BLaER1 treated with 17β-estradiol and CSF1 and Interleukin-3, amounts not matched to agents 10 nM and 100 nM (cell line): Measurements from ENCODE around the gene ITPR1.

ENCODE experiments used
- H3K27ac ChIP-seq, 11 experiments: shearing (Covaris generic); formaldehyde crosslinking; 2 replicates each; pipeline ENCODE4 v1.8.1; 2022
- H3K27me3 ChIP-seq, 11 experiments: shearing (Covaris generic); formaldehyde crosslinking; 2 replicates each; pipeline ENCODE4 v1.8.1; 2022
- H3K36me3 ChIP-seq, 11 experiments: shearing (Covaris generic); formaldehyde crosslinking; 2 replicates each; pipeline ENCODE4 v1.8.1; 2022
- H3K4me1 ChIP-seq, 10 experiments: shearing (Covaris generic); formaldehyde crosslinking; 2 replicates each; pipeline ENCODE4 v1.8.1; 2022
- H3K4me2 ChIP-seq, 11 experiments: shearing (Covaris generic); formaldehyde crosslinking; 2 replicates each; pipeline ENCODE4 v1.8.1; 2022
- H3K4me3 ChIP-seq, 10 experiments: shearing (Covaris generic); formaldehyde crosslinking; 2 replicates each; pipeline ENCODE4 v1.8.1; 2022
- H3K9ac ChIP-seq, 11 experiments: shearing (Covaris generic); formaldehyde crosslinking; 2 replicates each; pipeline ENCODE4 v1.8.1; 2022
- H3K9me3 ChIP-seq, 11 experiments: shearing (Covaris generic); formaldehyde crosslinking; replicated peaks in 1 of 11; 2 replicates each; pipeline ENCODE4 v1.8.1; 2022
- H4K20me1 ChIP-seq, 11 experiments: shearing (Covaris generic); formaldehyde crosslinking; 2 replicates each; pipeline ENCODE4 v1.8.1; 2022
- Cebpa-rat ChIP-seq, 11 experiments: shearing (Covaris generic); IDR thresholded peaks; 2 replicates each; pipeline ENCODE4 v1.8.1; 2022

The ITPR1 gene

DNA sequence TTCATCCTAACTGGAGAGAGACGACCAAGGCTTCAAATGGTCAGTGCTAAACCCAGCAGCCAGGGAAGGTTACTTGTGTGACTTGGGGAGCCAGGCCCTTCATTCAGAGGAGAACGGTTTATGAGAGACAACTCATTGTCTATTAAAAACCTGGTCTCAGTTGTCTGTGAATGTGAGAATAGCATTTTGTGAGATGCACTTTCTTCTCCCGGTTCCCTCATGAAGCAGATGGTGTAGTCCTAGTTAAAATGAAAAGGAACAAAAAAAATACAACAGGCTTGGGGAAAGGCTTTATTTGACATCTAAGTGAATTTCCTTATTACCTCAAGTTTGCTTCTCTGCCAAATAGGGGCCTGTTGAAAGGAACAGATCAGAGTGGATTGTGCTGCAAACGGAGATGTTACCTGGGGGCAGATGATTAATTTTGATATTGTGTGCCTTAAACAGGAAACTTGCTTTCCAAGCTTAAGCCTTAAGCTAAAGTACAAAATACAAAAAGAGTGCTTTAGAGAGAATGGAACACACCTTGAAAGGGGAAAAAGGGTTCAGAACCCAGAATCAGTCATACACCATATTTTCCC, 283.3 kb downstream of the ITPR1 start:
- H3K9ac ChIP-seq, result no peak overlapping the region
- no peaks in the 10 kb centered on the region for H4K20me1 ChIP-seq
- H3K36me3 ChIP-seq, result peaks cover 5 to 84% (median 34%) of the 10 kb centered on the region in 11 experiments; a peak in 13 of 22 replicates
- H3K9me3 ChIP-seq, result no peaks in the 10 kb centered on the region
- H3K4me2 ChIP-seq, result no peak overlapping the region
- H3K27ac ChIP-seq, result no peak overlapping the region
- H3K4me1 ChIP-seq, result peaks cover 0 to 12% (median 0%) of the 10 kb centered on the region in 10 experiments; a peak in 6 of 20 replicates
- no peak for TF ChIP-seq Cebpa-rat (IDR thresholded peaks at IDR 0.05)
- H3K4me3 ChIP-seq, result no peak overlapping the region
- H3K27me3 ChIP-seq, result no peaks in the 10 kb centered on the region

DNA sequence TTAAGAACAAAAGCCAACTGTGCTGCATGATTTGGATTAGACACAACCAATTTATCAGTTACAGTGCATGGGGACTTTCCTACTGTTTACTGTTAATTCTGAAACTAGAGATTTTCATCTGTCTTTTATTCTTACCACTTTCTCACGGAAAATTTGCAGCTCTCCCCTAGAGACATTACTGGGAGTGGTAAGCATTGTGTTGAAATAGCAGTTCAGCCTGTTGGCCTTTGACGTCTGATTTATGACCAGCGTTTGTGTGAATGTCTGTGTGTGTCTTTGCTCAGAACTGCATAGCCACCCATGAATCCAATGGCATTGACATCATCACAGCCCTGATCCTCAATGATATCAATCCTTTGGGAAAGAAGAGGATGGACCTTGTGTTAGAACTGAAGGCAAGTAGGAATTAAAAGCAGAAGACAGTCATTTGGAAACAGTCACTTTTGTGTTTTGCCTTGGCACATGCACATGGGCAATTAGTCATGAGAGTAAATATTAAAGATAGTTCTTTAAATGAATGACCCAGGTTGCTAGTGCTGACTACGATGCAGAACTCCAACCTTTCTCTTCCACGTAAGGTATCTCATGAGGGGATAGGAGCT, 283.9 kb downstream of the ITPR1 start:
- no peak overlapping the region for H3K9ac ChIP-seq
- H3K27ac ChIP-seq, result no peak overlapping the region
- H3K4me2 ChIP-seq, result no peak overlapping the region

DNA sequence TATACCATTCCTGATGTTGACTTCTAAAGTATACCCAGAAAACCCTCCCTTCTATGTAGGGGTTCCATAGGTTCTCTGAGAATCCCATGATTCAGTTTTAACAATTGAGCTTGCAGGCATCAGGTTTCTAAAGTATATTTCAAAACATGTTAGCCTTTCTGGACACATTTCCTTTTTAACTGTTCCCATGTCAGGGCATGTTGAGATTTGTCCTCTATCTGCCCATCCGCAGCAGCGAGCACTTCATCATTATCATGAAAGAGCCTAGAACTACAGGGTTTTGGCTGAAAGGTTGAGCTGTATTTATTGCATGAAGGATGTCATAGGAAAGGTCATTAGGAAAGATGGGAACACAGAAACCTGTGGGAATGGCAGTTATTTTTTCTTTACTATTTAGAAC, 285.0 kb downstream of the ITPR1 start:
- no peak overlapping the region for H3K4me3 ChIP-seq
- no peak overlapping the region for H3K27ac ChIP-seq
- TF ChIP-seq Cebpa-rat (IDR thresholded peaks at IDR 0.05), result no peak
- no peak overlapping the region for H3K9ac ChIP-seq
- H3K4me2 ChIP-seq, result no peak overlapping the region
- no peaks in the 10 kb centered on the region for H3K9me3 ChIP-seq
- H3K36me3 ChIP-seq, result peaks cover 5 to 95% (median 42%) of the 10 kb centered on the region in 11 experiments; a peak in 15 of 22 replicates
- no peaks in the 10 kb centered on the region for H3K27me3 ChIP-seq
- no peaks in the 10 kb centered on the region for H4K20me1 ChIP-seq
- H3K4me1 ChIP-seq, result peaks cover 0 to 1% (median 0%) of the 10 kb centered on the region in 10 experiments; a peak in 3 of 20 replicates

More for the DNA sequence above, 283.9 kb downstream of the ITPR1 start:
- H3K4me3 ChIP-seq, result no peak overlapping the region
- no peak for TF ChIP-seq Cebpa-rat (IDR thresholded peaks at IDR 0.05)
- peaks cover 5 to 89% (median 34%) of the 10 kb centered on the region in 11 experiments; a peak in 13 of 22 replicates for H3K36me3 ChIP-seq
- H3K4me1 ChIP-seq, result peaks cover 0 to 6% (median 0%) of the 10 kb centered on the region in 10 experiments; a peak in 3 of 20 replicates
- no peaks in the 10 kb centered on the region for H4K20me1 ChIP-seq
- no peaks in the 10 kb centered on the region for H3K27me3 ChIP-seq
- no peaks in the 10 kb centered on the region for H3K9me3 ChIP-seq

DNA sequence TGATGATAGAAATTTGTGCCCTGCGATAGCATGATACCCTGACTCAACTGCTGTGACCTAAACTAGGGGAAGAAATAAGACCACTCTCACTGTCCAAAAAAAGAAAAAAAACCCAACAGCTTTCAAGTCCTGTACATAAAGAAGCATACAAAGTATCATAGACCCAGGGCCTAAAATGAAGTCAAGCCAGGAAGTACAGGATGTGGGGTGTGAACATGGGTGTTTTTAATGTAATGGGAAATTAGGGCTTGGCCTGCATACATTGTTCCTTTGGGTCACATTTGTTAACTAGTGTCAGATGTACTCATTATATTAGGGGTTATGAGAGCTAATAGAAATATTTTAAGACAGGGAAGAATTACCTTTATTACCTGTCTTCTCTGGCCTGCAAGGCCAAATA, 285.6 kb downstream of the ITPR1 start:
- TF ChIP-seq Cebpa-rat (IDR thresholded peaks at IDR 0.05), result no peak

DNA sequence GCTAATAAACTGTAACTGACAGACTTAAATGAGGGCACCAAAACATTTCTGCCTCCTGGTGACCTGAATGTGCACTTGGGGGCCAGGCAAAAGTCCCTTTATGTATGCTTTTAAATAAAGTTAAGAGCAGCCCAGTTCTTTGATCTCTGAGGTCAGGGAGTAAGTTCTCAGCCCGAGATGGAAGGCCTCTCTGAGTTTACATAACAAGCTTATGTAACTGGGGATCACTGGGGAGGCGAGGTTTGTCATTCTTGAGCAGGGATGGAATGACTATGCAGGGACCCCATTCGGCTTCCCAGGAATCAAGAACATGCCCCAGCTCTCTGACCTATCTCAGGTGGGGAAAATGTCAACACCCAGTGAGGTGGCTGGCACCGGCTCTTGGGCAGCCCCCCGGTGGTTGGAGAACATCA, 287.4 kb downstream of the ITPR1 start:
- Histone ChIP-seq H3K9me3 (no peaks in the 10 kb centered on the region), H3K4me2 (no peak overlapping the region), H3K27me3 (no peaks in the 10 kb centered on the region), H4K20me1 (no peaks in the 10 kb centered on the region), H3K4me1 (no peaks in the 10 kb centered on the region), H3K9ac (no peak overlapping the region), H3K27ac (no peak overlapping the region), H3K36me3 (peaks cover 13 to 97% (median 44%) of the 10 kb centered on the region in 11 experiments; a peak in 19 of 22 replicates), H3K4me3 (no peak overlapping the region)
- no peak for TF ChIP-seq Cebpa-rat (IDR thresholded peaks at IDR 0.05)

More for the DNA sequence above, 285.6 kb downstream of the ITPR1 start:
- Histone ChIP-seq H3K4me1 (no peaks in the 10 kb centered on the region), H4K20me1 (no peaks in the 10 kb centered on the region), H3K27ac (no peak overlapping the region), H3K9me3 (no peaks in the 10 kb centered on the region), H3K27me3 (no peaks in the 10 kb centered on the region), H3K9ac (no peak overlapping the region), H3K36me3 (peaks cover 9 to 95% (median 48%) of the 10 kb centered on the region in 11 experiments; a peak in 18 of 22 replicates), H3K4me2 (no peak overlapping the region), H3K4me3 (no peak overlapping the region)

DNA sequence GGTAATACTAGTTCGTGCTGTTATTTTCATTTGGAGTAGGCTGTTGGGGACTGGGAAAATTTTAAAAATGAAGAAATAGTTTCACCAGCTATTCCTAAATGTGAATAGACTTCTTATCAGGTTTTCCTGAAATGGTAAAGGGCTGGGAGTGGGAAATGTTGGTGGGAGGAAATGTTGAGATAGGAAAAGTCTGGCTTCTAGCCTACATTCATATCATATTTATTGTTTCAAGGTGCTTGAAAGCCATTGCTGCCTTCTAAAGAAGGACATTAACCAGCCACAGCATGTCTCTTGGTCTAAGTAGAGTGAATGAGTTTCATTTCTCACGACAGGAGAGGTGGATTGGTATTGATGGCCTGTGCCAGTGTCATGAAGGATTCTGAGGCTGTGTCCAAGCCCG, 288.9 kb downstream of the ITPR1 start:
- peaks cover 19 to 97% (median 47%) of the 10 kb centered on the region in 11 experiments; a peak in 19 of 22 replicates for H3K36me3 ChIP-seq
- no peak overlapping the region for H3K9ac ChIP-seq
- no peak for TF ChIP-seq Cebpa-rat (IDR thresholded peaks at IDR 0.05)
- no peaks in the 10 kb centered on the region for H3K9me3 ChIP-seq
- no peaks in the 10 kb centered on the region for H3K27me3 ChIP-seq
- no peak overlapping the region for H3K4me3 ChIP-seq
- no peak overlapping the region for H3K4me2 ChIP-seq
- H4K20me1 ChIP-seq, result no peaks in the 10 kb centered on the region
- no peaks in the 10 kb centered on the region for H3K4me1 ChIP-seq
- H3K27ac ChIP-seq, result no peak overlapping the region

DNA sequence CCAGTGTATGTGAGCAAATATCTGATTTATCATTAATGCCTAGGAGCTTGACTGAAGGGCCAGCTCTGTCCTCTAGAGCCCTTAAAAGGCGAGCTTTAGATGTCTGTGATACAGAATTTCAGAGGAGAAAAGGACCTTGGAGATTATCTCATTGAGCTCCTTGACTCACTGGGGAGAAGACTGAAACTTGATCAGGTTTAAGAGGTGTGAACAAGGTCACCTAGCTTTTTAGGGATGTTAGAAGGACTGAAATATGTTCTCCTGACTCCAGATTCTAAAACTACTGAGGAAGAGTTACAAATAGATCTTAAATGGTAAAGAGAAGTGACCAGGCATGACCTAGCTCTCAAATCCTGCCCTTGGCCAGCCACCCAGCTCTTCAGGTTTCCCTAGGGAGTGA, 292.4 kb downstream of the ITPR1 start:
- Histone ChIP-seq H3K4me1 (no peaks in the 10 kb centered on the region), H3K27me3 (no peaks in the 10 kb centered on the region), H3K4me2 (no peak overlapping the region), H3K9me3 (0 out of 22 replicates have a peak, but pooled peaks cover 0 to 6% (median 0%) of the 10 kb centered on the region in 11 experiments), H3K36me3 (peaks cover 18 to 97% (median 56%) of the 10 kb centered on the region in 11 experiments; a peak in 21 of 22 replicates), H3K27ac (no peak overlapping the region), H3K9ac (no peak overlapping the region), H4K20me1 (no peaks in the 10 kb centered on the region), H3K4me3 (no peak overlapping the region)
- TF ChIP-seq Cebpa-rat (IDR thresholded peaks at IDR 0.05), result no peak

DNA sequence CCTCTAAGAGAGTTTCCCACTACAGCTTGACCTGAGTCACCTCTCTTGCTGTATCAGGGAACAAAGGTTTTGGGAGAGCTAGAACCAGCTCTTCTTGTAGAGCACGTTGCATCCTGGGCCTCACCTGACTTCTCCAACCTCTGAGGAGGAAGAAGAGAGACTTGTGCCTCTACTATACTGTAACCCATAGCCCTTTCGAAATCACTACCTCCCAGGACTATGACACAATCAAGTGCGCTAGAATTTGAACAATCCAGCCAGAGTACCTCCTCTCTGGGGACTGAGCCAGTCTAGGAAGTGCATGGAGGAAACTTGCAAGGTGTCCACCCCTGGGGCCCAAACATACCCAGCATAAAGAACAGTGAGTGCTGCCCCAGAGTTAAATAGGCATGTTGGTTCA, 293.3 kb downstream of the ITPR1 start:
- Histone ChIP-seq H4K20me1 (no peaks in the 10 kb centered on the region), H3K27ac (no peak overlapping the region), H3K27me3 (no peaks in the 10 kb centered on the region), H3K9ac (no peak overlapping the region), H3K36me3 (peaks cover 26 to 97% (median 63%) of the 10 kb centered on the region in 11 experiments; a peak in 21 of 22 replicates), H3K4me2 (no peak overlapping the region), H3K9me3 (peaks cover 0 to 10% (median 6%) of the 10 kb centered on the region in 11 experiments; a peak in 9 of 22 replicates), H3K4me3 (no peak overlapping the region), H3K4me1 (no peaks in the 10 kb centered on the region)
- TF ChIP-seq Cebpa-rat (IDR thresholded peaks at IDR 0.05), result no peak

DNA sequence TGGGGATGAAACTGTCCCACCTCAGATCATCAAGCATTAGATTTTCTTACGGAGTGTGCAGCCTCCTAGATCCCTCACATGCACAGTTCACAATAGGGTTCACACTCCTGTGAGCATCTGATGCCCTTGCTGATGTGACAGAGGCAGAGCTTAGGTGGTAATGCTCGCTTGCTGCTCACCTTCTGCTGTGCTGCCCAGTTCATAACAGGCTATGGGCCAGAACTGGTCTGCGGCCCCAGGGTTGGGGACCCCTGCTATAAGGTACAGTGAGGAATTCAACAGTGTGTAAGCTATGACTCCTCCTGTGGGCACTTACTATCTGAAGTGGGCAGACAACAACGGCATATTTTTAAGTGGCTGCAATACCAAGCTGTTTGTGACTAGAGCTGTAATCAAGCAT, 298.2 kb downstream of the ITPR1 start:
- Histone ChIP-seq H3K9ac (no peak overlapping the region), H3K27me3 (no peaks in the 10 kb centered on the region), H3K36me3 (peaks cover 25 to 95% (median 48%) of the 10 kb centered on the region in 11 experiments; a peak in 21 of 22 replicates), H4K20me1 (no peaks in the 10 kb centered on the region), H3K27ac (no peak overlapping the region), H3K4me3 (no peak overlapping the region), H3K9me3 (peaks cover 0 to 11% (median 8%) of the 10 kb centered on the region in 11 experiments; a peak in 9 of 22 replicates), H3K4me1 (peaks cover 0 to 7% (median 0%) of the 10 kb centered on the region in 10 experiments; a peak in 3 of 20 replicates), H3K4me2 (no peak overlapping the region)
- no peak for TF ChIP-seq Cebpa-rat (IDR thresholded peaks at IDR 0.05)
